ENCODE results near the gene CABP2. TPM values are rescaled to one million over a fixed set of nuclear protein-coding genes. Genes with fewer than 3 reads are reported as not detected.

Gene CABP2
- total RNA-seq, 2 donors from 2014 or later = not detected

DNA sequence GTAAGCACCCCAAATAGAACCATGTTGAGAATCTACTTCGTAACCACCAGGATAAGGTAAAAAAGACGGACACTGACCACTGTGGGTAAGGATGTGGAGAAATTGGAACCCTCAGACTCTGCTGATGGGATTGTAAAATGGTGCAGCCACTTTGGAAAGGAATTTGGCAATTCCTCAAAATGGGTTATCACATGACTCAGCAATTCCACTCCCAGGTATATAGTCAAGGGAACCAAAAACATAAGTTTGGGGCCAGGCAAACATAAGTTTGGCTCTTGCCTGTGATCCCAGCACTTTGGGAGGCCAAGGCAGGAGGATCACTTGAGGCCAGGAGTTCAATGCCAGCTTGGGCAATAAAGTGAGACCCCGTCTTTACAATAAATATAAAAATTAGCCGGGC is 5.1 kb upstream of the CABP2 start:
- Histone ChIP-seq H3K4me1 (peaks cover 5% of the 10 kb centered on the region), H3K27me3 (no peaks in the 10 kb centered on the region), H3K9ac (ENCODE audit: low read depth in 2 of 2, low read length in 2 of 2) (no peak overlapping the region), H3K36me3 (no peaks in the 10 kb centered on the region), H3K9me3 (no peaks in the 10 kb centered on the region), H3K27ac (no peak overlapping the region), H3K4me3 (no peak overlapping the region)
- TF ChIP-seq, protein P1, sequence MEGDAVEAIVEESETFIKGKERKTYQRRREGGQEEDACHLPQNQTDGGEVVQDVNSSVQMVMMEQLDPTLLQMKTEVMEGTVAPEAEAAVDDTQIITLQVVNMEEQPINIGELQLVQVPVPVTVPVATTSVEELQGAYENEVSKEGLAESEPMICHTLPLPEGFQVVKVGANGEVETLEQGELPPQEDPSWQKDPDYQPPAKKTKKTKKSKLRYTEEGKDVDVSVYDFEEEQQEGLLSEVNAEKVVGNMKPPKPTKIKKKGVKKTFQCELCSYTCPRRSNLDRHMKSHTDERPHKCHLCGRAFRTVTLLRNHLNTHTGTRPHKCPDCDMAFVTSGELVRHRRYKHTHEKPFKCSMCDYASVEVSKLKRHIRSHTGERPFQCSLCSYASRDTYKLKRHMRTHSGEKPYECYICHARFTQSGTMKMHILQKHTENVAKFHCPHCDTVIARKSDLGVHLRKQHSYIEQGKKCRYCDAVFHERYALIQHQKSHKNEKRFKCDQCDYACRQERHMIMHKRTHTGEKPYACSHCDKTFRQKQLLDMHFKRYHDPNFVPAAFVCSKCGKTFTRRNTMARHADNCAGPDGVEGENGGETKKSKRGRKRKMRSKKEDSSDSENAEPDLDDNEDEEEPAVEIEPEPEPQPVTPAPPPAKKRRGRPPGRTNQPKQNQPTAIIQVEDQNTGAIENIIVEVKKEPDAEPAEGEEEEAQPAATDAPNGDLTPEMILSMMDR (IDR thresholded peaks at IDR 0.05) = no peak
- intact Hi-C loops (cut with DNase I) = no loop called here
- DNase-seq = no peak

DNA sequence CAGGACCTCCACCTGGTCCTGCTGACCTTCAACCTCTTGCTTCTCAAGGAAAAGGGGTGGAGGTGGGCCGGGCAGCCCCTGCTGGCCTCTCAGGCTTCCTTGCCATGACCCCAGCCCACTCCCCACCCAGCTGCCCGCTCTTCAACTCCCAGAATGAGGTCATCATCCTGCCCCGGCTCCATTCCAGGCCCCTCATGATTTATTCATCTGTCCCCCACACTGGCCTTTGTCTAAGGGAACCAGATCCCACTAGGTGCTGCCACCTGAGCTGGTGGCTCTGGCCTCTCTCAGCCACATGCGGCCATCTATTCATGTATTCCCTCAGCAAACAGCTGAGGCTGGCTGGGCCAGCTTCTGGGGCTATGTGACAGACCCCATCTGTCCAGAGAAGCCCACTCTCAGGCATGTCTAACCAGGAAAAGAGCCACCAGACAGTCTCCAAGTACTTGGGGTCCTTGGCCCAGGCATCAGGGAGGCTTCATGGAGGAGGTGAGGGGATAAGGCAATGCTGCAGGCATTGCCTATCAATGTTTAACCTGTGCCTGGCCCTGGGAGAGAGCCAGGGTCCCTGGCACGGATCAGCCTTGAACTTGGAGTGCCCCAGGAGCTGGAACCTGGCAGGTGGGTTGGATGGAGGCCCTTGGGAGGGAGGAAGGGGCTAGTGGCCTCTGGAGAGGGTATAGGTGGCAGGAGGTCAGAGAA is 2.2 kb upstream of the CABP2 start:
- Histone ChIP-seq H3K36me3 (no peaks in the 10 kb centered on the region), H3K27me3 (no peaks in the 10 kb centered on the region), H3K27ac (peak overlapping the region; percentile 61), H3K4me1 (peaks cover 5% of the 10 kb centered on the region), H3K9ac (ENCODE audit: low read depth in 2 of 2, low read length in 2 of 2) (peak overlapping the region in 1 of 2 donors; percentile 55), H3K9me3 (no peaks in the 10 kb centered on the region), H3K4me3 (no peak overlapping the region)
- no peak for DNase-seq
- TF ChIP-seq, protein P1 (IDR thresholded peaks at IDR 0.05) = no peak
- intact Hi-C loops (cut with DNase I) = no loop called here

DNA sequence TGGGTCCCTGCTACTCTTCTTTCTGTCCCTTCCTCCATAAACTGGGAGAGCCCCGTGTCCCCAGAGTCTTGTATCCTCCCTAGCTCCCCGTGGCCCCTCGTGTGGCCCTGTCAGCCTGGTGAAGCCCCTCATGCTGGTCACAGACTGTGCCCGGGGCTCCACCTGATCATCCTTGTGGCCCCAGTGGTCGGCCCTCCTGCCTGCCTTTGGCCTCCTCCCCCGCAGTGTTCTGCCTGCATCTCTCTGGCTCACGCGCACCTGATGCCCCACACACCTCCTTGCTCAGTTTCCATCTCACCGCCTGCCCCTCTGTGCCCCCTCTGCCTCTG is 1.2 kb upstream of the CABP2 start:
- Histone ChIP-seq H3K9me3 (no peaks in the 10 kb centered on the region), H3K9ac (ENCODE audit: low read depth in 2 of 2, low read length in 2 of 2) (no peak overlapping the region), H3K36me3 (no peaks in the 10 kb centered on the region), H3K27me3 (no peaks in the 10 kb centered on the region), H3K27ac (no peak overlapping the region), H3K4me3 (no peak overlapping the region), H3K4me1 (peaks cover 5% of the 10 kb centered on the region)
- no peak for DNase-seq
- TF ChIP-seq, protein P1 (IDR thresholded peaks at IDR 0.05) = no peak
- intact Hi-C loops (cut with DNase I) = no loop called here

DNA sequence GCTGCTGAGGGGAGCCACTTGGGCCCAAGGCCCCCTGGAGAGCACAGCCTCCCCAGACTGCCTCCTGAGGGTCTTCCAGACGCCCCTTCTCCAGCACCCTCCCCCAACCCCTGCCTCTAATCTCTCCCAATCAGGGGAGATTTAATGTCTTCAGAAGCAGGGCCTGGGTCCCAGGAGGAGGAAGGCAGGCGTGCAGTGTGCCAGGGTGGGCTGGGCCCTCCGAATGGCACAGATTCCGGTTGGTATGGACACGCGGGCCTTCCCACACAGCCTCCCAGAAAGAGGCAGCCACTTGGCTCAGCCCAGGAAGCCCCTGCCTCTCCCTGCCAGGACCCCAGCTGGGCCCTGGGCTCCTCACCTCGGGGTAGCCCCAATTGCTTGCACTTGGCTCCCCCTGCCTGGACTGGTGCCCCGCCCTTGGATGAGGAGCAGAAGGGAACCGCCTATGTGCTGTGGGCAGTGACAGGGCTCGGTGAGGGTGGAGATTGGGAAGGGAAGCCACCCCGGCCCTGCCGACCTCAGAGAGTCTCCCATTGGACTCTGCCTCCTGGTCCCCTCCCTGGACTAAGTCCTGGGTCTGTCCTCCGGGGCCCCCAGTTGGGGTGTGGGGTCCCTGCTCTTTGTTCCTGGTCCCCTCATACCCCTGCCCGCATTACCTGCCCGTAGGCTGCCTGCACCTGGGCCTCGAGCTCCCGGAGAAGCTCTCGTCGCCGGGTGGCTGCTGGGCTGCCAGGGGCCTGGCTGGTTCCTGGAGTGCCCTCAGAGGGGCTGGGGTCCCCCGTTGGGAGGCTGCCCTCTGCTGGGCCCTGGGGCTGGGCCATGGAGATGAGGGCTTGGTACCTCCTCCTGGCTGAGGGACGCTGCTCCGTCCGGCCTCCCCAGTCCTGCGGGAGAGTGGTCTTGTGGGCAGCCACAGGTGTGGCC is 572 bp upstream of the CABP2 start:
- Histone ChIP-seq H3K4me3 (no peak overlapping the region), H3K36me3 (no peaks in the 10 kb centered on the region), H3K9me3 (no peaks in the 10 kb centered on the region), H3K27ac (no peak overlapping the region), H3K4me1 (peaks cover 5% of the 10 kb centered on the region), H3K27me3 (no peaks in the 10 kb centered on the region), H3K9ac (ENCODE audit: low read depth in 2 of 2, low read length in 2 of 2) (no peak overlapping the region)
- TF ChIP-seq, protein P1 (IDR thresholded peaks at IDR 0.05) = no peak
- DNase-seq = no peak
- intact Hi-C loops (cut with DNase I) = no loop called here

DNA sequence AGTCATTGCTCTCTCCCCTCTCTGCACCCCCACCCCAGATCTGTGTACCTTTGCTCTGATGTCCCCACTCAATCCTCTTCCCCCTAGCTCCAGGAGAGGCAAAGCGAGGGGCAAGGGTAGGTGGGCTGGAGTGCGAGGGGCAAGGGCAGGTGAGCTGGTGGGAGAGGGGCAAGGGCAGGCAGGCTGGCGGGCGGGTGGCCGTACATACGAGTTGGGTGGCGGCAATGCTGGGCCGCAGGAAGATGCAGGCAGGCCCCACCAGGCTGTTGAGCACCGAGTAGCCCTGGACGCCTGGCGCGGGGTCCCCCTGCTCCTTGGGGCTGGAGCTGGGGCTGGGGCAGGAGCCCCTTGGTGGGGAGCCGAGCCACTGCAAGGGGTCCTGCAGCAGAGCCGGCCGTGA is 908 bp downstream of the CABP2 start:
- Histone ChIP-seq H3K36me3 (no peaks in the 10 kb centered on the region), H3K4me3 (no peak overlapping the region), H3K9me3 (no peaks in the 10 kb centered on the region), H3K9ac (ENCODE audit: low read depth in 2 of 2, low read length in 2 of 2) (no peak overlapping the region), H3K27me3 (no peaks in the 10 kb centered on the region), H3K27ac (no peak overlapping the region), H3K4me1 (peaks cover 5% of the 10 kb centered on the region)
- intact Hi-C loops (cut with DNase I) = no loop called here
- no peak for DNase-seq
- TF ChIP-seq, protein P1 (IDR thresholded peaks at IDR 0.05) = no peak
